Transverse colon (tissue), 3 donors: ENCODE measurements around the gene OBSCN.
"Not testable (repeated sequence)": the region's sequence is repeated elsewhere in the genome, so short reads cannot be mapped to it uniquely, and the experiment has no call there.

ENCODE experiments used
- POLR2A ChIP-seq: fragments of 450-650 bp; IDR thresholded peaks from one replicate; pipeline ENCODE4 v1.6.1; 2016; ENCODE audit warnings: antibody characterized with exemption, mild to moderate bottlenecking, moderate library complexity
- TF ChIP-seq, protein P1 (sequence below), 5 experiments: fragments of 200-600 bp in 3 of 5; fragments of 450-650 bp in 2 of 5; sonication (generic) in 3 of 5; IDR thresholded peaks; 1 replicate in 2 of 5; 2 replicates in 3 of 5; pipeline ENCODE4 v1.5.1; 2016 to 2017; ENCODE audit warnings: antibody characterized with exemption in 5 of 5, inconsistent platforms in 3 of 5, mild to moderate bottlenecking in 2 of 5, moderate library complexity in 1 of 5

- TF ChIP-seq, protein P1, sequence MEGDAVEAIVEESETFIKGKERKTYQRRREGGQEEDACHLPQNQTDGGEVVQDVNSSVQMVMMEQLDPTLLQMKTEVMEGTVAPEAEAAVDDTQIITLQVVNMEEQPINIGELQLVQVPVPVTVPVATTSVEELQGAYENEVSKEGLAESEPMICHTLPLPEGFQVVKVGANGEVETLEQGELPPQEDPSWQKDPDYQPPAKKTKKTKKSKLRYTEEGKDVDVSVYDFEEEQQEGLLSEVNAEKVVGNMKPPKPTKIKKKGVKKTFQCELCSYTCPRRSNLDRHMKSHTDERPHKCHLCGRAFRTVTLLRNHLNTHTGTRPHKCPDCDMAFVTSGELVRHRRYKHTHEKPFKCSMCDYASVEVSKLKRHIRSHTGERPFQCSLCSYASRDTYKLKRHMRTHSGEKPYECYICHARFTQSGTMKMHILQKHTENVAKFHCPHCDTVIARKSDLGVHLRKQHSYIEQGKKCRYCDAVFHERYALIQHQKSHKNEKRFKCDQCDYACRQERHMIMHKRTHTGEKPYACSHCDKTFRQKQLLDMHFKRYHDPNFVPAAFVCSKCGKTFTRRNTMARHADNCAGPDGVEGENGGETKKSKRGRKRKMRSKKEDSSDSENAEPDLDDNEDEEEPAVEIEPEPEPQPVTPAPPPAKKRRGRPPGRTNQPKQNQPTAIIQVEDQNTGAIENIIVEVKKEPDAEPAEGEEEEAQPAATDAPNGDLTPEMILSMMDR (IDR thresholded peaks at IDR 0.05): not testable (repeated sequence)
- not testable (repeated sequence) for TF ChIP-seq POLR2A
These were observed 20.3 kb downstream of the OBSCN start for GRCh38 chr1:228228147-228228546.
